Melanocyte of skin (primary cell): Measurements from ENCODE around the gene PDIK1L. TPM values are rescaled to one million over a fixed set of nuclear protein-coding genes. Genes with fewer than 3 reads are reported as not detected.

ENCODE experiments used
- total RNA-seq, 2 donors: library from RNA; depleted of rRNA; stranded (reverse); fragments of >200 nt; gene quantifications; 2 replicates each; pipeline ENCODE4 v1.2.3, GENCODE V29; 2012

PDIK1L gene
- 1 to 10 TPM; 6.5 to 7.7 TPM for total RNA-seq

DNA sequence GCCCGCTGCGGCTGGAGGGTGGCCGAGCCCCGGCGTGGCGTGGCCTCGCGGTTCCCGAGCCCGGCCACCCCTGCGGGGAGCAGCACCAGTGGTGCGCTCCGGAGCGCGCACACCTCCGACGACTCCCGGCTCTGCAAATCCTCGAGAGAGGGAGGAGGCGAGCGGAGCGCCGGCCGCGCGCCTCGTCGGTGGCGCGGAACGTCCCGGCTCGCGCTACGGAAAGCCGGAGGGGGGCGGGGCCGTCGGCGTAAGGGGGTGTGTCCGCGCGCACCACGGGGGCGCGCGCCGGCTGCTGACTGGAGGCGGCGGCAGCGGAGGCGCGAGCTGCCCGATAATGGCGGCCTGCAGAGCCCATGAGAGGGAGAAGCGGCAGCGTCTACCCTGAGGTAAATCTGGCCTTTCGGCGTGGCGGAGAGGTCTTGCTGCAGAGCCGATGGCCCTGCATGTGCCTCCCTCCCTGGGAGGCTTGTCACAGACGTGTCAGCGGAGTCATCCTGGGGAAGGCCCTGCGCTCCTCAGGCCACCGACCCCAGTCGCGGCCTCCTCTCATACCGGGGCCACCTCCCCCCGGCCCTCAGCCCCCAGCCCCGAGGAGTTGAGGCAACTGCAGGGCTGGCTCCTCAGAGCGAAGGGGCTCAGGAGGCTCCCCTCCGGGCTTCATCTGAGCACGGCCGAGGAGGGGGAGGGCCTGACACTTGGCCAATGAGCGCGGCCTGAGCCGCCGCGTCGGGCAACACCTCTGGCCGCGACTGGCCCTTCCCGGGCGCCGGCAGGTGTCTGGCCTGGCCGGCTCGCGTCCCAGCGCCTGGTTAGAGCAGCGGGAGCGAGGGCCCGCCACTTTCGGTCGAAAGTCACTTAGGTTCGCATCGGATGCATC lies at the start of gene PDIK1L:
TSS of gene PDIK1L (plus strand) at position 295 of the 877 bp plus-strand sequence. CDS start 2,485 bp downstream, outside the sequence.

DNA sequence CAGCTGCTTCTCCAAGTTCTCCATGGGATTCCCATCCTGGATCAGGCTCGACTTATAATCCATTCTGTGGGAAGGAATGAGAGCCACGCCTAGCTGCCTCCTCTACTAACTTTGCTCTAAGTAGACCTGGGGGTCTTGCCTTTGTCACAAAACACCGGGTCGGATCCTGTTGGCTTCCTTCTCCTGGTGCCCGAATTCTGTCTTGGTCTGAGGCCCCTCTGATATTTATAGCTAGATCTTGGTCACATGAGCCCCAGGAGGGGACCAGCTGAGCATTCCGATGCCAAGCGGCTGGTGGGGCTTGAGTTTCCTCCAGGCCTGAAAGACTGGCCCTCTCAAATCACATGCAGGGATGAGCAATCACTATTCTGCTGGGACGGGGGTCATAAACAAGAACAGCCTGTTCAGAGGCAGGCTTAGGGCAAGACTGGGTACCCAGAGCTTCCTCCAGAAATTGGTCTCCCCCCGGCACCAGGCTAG lies 44.2 kb upstream of the PDIK1L start, which contains the start of gene TRIM63:
TSS of gene TRIM63 (minus strand) at position 199 of the 480 bp plus-strand sequence. CDS start at position 63, 136 bp downstream.

DNA sequence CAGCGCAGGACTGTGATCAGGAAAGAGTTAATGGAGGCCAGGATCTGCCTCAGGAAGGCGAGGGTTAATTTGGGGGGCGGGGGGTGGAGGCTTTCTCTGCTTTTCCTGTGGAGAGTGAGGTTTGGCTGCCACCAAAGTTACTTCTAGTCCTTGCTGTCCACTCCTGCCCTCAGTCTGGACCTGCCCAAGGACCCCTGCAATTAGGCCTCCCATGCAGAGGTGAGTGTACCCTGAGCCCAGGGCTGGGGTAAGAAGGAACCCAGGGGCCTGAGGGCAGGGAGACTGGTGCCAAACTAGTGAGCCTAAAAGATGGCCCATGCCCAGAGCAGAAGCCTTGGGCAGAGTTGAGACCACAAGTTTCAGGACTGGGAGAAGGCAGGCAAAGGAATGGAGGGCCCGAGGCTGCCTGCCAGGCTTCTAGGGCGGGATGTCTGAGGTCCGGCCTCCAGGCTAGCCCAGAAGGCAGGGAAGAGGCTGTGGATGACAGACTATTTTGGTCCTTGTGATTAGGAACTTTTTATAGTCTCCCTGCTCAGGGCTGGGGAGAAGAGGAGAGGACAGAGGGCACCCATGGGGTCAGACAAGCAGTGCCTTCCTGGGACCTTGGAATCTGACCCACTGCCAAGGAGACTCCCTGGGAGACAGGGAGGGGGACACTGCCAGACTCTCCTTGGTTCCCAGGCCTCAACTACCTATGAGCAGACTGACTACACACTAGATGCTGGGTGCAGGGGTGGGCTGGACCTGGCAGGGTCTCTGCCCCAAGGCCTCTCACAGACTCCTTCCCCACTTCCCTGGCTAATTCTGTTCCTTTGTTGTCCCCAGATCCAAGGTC lies 47.5 kb downstream of the PDIK1L start, which contains the start of gene FAM110D:
TSS of gene FAM110D (plus strand) at position 172 of the 835 bp plus-strand sequence. CDS start 2,213 bp downstream, outside the sequence.

DNA sequence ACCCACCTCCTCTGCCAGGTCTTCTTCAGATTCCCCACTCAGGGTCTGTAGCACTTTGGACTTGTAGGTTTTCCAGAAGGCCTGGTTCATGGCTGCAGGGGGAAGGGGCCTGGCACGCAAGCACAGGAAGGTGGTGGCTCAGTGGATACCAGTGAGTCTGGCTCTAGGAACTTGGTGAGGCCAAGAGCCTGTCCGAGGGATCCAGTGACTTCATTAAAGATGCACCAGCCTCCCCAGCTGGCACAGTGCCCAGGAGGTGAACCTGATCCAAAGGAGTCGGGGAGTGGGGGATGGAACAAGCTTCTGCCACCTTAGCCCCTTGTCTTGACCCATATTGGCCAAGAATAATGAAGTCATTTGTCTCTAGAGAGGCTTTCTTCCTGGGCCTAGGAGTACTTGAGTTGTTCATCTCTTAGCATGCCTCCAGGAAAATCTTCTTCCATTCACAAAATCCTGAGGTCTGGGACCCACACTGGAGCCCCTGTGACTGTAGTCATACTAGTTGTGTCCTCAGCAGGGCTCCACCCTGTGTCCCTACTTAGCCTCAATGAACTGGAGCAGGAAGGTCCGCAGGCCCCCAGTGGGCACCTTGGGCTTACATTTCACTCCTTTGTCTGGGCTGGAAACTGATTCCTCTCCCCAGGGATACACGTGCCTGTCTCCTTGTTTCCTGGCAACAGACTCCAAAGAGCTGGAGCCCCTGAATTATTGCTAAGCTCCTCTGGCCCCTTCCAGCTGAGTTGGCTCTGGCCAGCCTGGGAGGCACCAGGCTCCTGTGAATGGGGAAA lies 57.0 kb downstream of the PDIK1L start, which contains the start of gene C1orf232:
TSS of gene C1orf232 (minus strand) at position 554 of the 788 bp plus-strand sequence. CDS start at position 90, 464 bp downstream.

DNA sequence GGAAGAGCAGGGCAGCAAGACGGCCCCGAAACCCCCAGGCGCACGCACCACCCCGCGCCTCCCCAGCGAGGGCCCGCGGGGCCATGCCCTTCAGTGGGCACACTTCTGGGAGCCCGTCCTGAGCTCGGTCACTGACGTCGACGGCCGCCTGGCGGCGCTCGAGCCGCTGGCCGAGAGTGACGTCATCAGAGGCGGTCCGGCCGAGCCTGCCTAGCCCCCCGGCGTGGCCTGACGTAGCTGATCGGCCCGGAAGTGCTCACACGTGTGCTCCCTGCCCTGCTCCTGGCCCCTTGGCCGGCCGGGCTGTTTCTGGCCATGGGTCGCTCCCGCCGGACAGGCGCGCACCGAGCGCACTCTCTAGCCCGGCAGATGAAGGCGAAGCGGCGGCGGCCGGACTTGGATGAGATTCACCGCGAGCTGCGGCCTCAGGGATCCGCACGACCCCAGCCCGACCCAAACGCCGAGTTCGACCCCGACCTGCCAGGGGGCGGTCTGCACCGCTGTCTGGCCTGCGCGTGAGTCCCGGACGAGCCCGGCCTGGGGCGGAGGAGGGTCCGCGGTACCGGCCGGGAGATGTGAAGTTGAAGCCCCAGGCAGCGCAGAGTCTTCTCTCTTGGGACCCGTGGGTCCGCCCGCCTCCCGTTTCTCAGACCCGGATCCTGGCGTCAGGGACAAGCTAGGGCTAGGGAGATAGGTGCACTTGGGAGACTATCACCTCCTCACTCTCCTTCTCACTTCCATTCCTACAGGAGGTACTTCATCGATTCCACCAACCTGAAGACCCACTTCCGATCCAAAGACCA lies 58.2 kb downstream of the PDIK1L start, which contains the start of gene ZNF593:
TSS of gene ZNF593 (plus strand) at position 240 of the 803 bp plus-strand sequence. CDS start at position 316, 76 bp downstream.

DNA sequence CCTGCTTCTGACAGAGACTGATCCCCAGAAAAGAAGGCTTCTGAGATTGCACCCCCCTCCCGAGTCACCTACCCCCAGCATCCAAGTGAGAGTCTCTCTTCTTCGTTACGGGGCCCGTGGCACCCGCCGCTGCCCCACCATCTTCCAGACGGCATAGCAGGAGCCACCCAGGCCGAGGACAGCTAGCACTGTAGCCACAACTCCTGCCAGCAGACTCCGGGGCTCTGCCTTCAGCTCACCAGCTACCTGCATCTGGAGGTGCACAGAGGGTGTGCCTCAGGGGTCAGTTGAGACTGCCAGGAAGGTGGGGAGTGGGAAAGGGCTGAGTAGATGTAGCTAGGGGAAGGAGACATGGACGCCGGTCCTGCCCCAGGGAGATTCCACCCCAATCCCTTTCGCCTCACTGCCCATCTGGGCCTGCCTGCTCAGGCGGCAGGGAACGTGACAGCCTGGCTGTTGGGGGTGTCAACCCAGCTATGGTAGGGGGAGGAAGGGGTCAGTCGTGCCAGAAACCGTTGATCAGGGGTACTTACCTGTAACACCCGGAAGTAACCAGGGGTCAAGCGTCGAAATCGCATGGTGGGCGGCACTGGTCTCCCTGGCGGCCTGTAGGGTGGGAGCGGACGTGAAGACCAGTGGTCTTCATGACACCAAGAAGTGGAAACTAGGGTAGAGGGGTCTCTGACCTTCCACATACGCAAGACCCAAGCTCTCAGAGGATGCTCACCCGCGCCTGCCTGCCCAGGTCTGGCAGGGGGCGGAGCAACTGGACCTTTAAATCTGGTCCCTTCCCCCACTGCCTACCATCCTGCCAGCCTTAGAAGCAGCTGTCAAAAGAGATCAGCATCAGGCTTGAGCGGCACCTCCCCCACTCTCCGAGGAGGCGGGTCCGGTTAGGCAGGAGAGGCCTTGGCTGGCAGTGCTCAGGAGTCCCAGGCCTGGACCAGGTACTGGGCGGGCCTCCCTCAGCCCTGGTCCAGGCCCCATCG lies 59.8 kb downstream of the PDIK1L start, which contains the start of gene ZNF593OS:
TSS of gene ZNF593OS (minus strand) at position 749 of the 989 bp plus-strand sequence. CDS start at position 578, 171 bp downstream.

Other genes with a start within 250 kb of the PDIK1L start
- gene PAQR7, start 236.1 kb upstream of the PDIK1L start, total RNA-seq, result 1 to 10 TPM; 4.7 to 5.9 TPM
- gene STMN1, start 205.4 kb upstream of the PDIK1L start, total RNA-seq, result 100 to 1,000 TPM; 102 to 144 TPM
- gene PAFAH2, start 113.8 kb upstream of the PDIK1L start, total RNA-seq, result 10 to 100 TPM; 12.3 to 18.2 TPM
- 1 to 10 TPM; 3.4 to 8.0 TPM for gene EXTL1, start 90.0 kb upstream of the PDIK1L start, total RNA-seq
- gene SLC30A2, start 65.7 kb upstream of the PDIK1L start, total RNA-seq, result under 1 TPM; under 0.01 to 0.33 TPM
- gene TRIM63, start 44.2 kb upstream of the PDIK1L start, total RNA-seq, result 100 to 1,000 TPM in 1 of 2 donors, 10 to 100 TPM in 1; 86.0 to 104 TPM
- not detected for gene FAM110D, start 47.3 kb downstream of the PDIK1L start, total RNA-seq
- not detected for gene C1orf232, start 57.1 kb downstream of the PDIK1L start, total RNA-seq
- gene ZNF593, start 58.1 kb downstream of the PDIK1L start, total RNA-seq, result 10 to 100 TPM; 20.6 to 44.0 TPM
- gene ZNF593OS, start 60.0 kb downstream of the PDIK1L start, total RNA-seq, result not detected
- gene CNKSR1, start 65.7 kb downstream of the PDIK1L start, total RNA-seq, result under 1 TPM; 0.33 to 0.34 TPM
- gene CATSPER4, start 78.8 kb downstream of the PDIK1L start, total RNA-seq, result not detected
- gene CEP85, start 122.4 kb downstream of the PDIK1L start, total RNA-seq, result 10 to 100 TPM in 1 of 2 donors, 1 to 10 TPM in 1; 10.0 to 22.3 TPM
- gene SH3BGRL3, start 168.3 kb downstream of the PDIK1L start, total RNA-seq, result 10 to 100 TPM; 11.7 to 15.7 TPM
- 1 to 10 TPM; 6.0 to 9.3 TPM for gene UBXN11, start 194.8 kb downstream of the PDIK1L start, total RNA-seq
- gene CD52, start 206.1 kb downstream of the PDIK1L start, total RNA-seq, result not detected
- not detected for gene CRYBG2, start 242.3 kb downstream of the PDIK1L start, total RNA-seq